Measurements from ENCODE around the gene ZNF521.
"Not testable (repeated sequence)": the region's sequence is repeated elsewhere in the genome, so short reads cannot be mapped to it uniquely, and the experiment has no call there.

Gene ZNF521

GRCh38 chr18:25033747-25034471 is 318.1 kb downstream of the ZNF521 start:
- no peaks in the 10 kb centered on the region for H3K4me1 ChIP-seq (ENCODE audit: insufficient read depth, insufficient read length)
- TF ChIP-seq YY1 (IDR thresholded peaks at IDR 0.05; ENCODE audit: insufficient read depth, insufficient read length) (no peak), ZNF274 (IDR thresholded peaks at IDR 0.05; ENCODE audit: low read depth, low read length) (no peak), SUZ12 (IDR thresholded peaks at IDR 0.05; ENCODE audit: extremely low read depth, insufficient read depth, insufficient read length) (no peak)
- H3K27me3 ChIP-seq (ENCODE audit: insufficient read depth, insufficient read length) = no peaks in the 10 kb centered on the region
- no peak for DNase-seq (ENCODE audit: low read depth, low spot score)
- H3K4me3 ChIP-seq (ENCODE audit: insufficient read length, low read depth) = no peak overlapping the region
- H3K36me3 ChIP-seq (ENCODE audit: insufficient read depth, insufficient read length, low read length) = no peaks in the 10 kb centered on the region
- H3K9ac ChIP-seq (ENCODE audit: insufficient read length, low read depth) = no peak overlapping the region
- H3K9me3 ChIP-seq (ENCODE audit: insufficient read depth, low read length) = no peaks in the 10 kb centered on the region

GRCh38 chr18:25033175-25033574 is 318.8 kb downstream of the ZNF521 start:
- not testable (repeated sequence) for H3K9me3 ChIP-seq (ENCODE audit: insufficient read depth, low read length); H3K4me3 ChIP-seq (ENCODE audit: insufficient read length, low read depth); H3K4me1 ChIP-seq (ENCODE audit: insufficient read depth, insufficient read length); DNase-seq (ENCODE audit: low read depth, low spot score); H3K9ac ChIP-seq (ENCODE audit: insufficient read length, low read depth); H3K36me3 ChIP-seq (ENCODE audit: insufficient read depth, insufficient read length, low read length); H3K27me3 ChIP-seq (ENCODE audit: insufficient read depth, insufficient read length)

- H3K4me3 ChIP-seq (ENCODE audit: insufficient read length, low read depth) = no peak overlapping the region
- H3K9ac ChIP-seq (ENCODE audit: insufficient read length, low read depth) = no peak overlapping the region
- TF ChIP-seq YY1 (IDR thresholded peaks at IDR 0.05; ENCODE audit: insufficient read depth, insufficient read length) = no peak
- TF ChIP-seq SUZ12 (IDR thresholded peaks at IDR 0.05; ENCODE audit: extremely low read depth, insufficient read depth, insufficient read length) = no peak
- TF ChIP-seq ZNF274 (IDR thresholded peaks at IDR 0.05; ENCODE audit: low read depth, low read length) = no peak
- H3K4me1 ChIP-seq (ENCODE audit: insufficient read depth, insufficient read length) = no peaks in the 10 kb centered on the region
- DNase-seq (ENCODE audit: low read depth, low spot score) = no peak
- H3K9me3 ChIP-seq (ENCODE audit: insufficient read depth, low read length) = no peaks in the 10 kb centered on the region
- H3K36me3 ChIP-seq (ENCODE audit: insufficient read depth, insufficient read length, low read length) = no peaks in the 10 kb centered on the region
- no peaks in the 10 kb centered on the region for H3K27me3 ChIP-seq (ENCODE audit: insufficient read depth, insufficient read length)
Observed at GRCh38 chr18:25029802-25030201, 322.2 kb downstream of the ZNF521 start.

GRCh38 chr18:25019931-25020330 is 332.0 kb downstream of the ZNF521 start:
- H3K4me3 ChIP-seq (ENCODE audit: insufficient read length, low read depth) = no peak overlapping the region
- TF ChIP-seq SUZ12 (IDR thresholded peaks at IDR 0.05; ENCODE audit: extremely low read depth, insufficient read depth, insufficient read length) (no peak), YY1 (IDR thresholded peaks at IDR 0.05; ENCODE audit: insufficient read depth, insufficient read length) (no peak), ZNF274 (IDR thresholded peaks at IDR 0.05; ENCODE audit: low read depth, low read length) (no peak)
- DNase-seq (ENCODE audit: low read depth, low spot score) = no peak
- H3K9ac ChIP-seq (ENCODE audit: insufficient read length, low read depth) = no peak overlapping the region
- no peaks in the 10 kb centered on the region for H3K4me1 ChIP-seq (ENCODE audit: insufficient read depth, insufficient read length)
- no peaks in the 10 kb centered on the region for H3K36me3 ChIP-seq (ENCODE audit: insufficient read depth, insufficient read length, low read length)
- H3K9me3 ChIP-seq (ENCODE audit: insufficient read depth, low read length) = no peaks in the 10 kb centered on the region
- no peaks in the 10 kb centered on the region for H3K27me3 ChIP-seq (ENCODE audit: insufficient read depth, insufficient read length)

- no peaks in the 10 kb centered on the region for H3K27me3 ChIP-seq (ENCODE audit: insufficient read depth, insufficient read length)
- H3K9ac ChIP-seq (ENCODE audit: insufficient read length, low read depth) = no peak overlapping the region
- no peak overlapping the region for H3K4me3 ChIP-seq (ENCODE audit: insufficient read length, low read depth)
- DNase-seq (ENCODE audit: low read depth, low spot score) = no peak
- no peaks in the 10 kb centered on the region for H3K4me1 ChIP-seq (ENCODE audit: insufficient read depth, insufficient read length)
- no peaks in the 10 kb centered on the region for H3K36me3 ChIP-seq (ENCODE audit: insufficient read depth, insufficient read length, low read length)
- TF ChIP-seq YY1 (IDR thresholded peaks at IDR 0.05; ENCODE audit: insufficient read depth, insufficient read length) = no peak
- TF ChIP-seq SUZ12 (IDR thresholded peaks at IDR 0.05; ENCODE audit: extremely low read depth, insufficient read depth, insufficient read length) = no peak
- no peak for TF ChIP-seq ZNF274 (IDR thresholded peaks at IDR 0.05; ENCODE audit: low read depth, low read length)
- H3K9me3 ChIP-seq (ENCODE audit: insufficient read depth, low read length) = no peaks in the 10 kb centered on the region
Observed at GRCh38 chr18:25019086-25019860, 332.7 kb downstream of the ZNF521 start.

GRCh38 chr18:25016666-25017065 is 335.3 kb downstream of the ZNF521 start:
- Histone ChIP-seq H3K27me3 (ENCODE audit: insufficient read depth, insufficient read length) (no peaks in the 10 kb centered on the region), H3K4me3 (ENCODE audit: insufficient read length, low read depth) (no peak overlapping the region), H3K9ac (ENCODE audit: insufficient read length, low read depth) (no peak overlapping the region), H3K4me1 (ENCODE audit: insufficient read depth, insufficient read length) (no peaks in the 10 kb centered on the region), H3K36me3 (ENCODE audit: insufficient read depth, insufficient read length, low read length) (no peaks in the 10 kb centered on the region), H3K9me3 (ENCODE audit: insufficient read depth, low read length) (no peaks in the 10 kb centered on the region)
- no peak for DNase-seq (ENCODE audit: low read depth, low spot score)
- no peak for TF ChIP-seq ZNF274 (IDR thresholded peaks at IDR 0.05; ENCODE audit: low read depth, low read length)
- no peak for TF ChIP-seq SUZ12 (IDR thresholded peaks at IDR 0.05; ENCODE audit: extremely low read depth, insufficient read depth, insufficient read length)
- TF ChIP-seq YY1 (IDR thresholded peaks at IDR 0.05; ENCODE audit: insufficient read depth, insufficient read length) = no peak

- Histone ChIP-seq H3K9me3 (ENCODE audit: insufficient read depth, low read length) (no peaks in the 10 kb centered on the region), H3K36me3 (ENCODE audit: insufficient read depth, insufficient read length, low read length) (no peaks in the 10 kb centered on the region), H3K27me3 (ENCODE audit: insufficient read depth, insufficient read length) (no peaks in the 10 kb centered on the region), H3K4me3 (ENCODE audit: insufficient read length, low read depth) (no peak overlapping the region), H3K4me1 (ENCODE audit: insufficient read depth, insufficient read length) (no peaks in the 10 kb centered on the region), H3K9ac (ENCODE audit: insufficient read length, low read depth) (no peak overlapping the region)
- DNase-seq (ENCODE audit: low read depth, low spot score) = no peak
- no peak for TF ChIP-seq YY1 (IDR thresholded peaks at IDR 0.05; ENCODE audit: insufficient read depth, insufficient read length)
- TF ChIP-seq ZNF274 (IDR thresholded peaks at IDR 0.05; ENCODE audit: low read depth, low read length) = no peak
- no peak for TF ChIP-seq SUZ12 (IDR thresholded peaks at IDR 0.05; ENCODE audit: extremely low read depth, insufficient read depth, insufficient read length)
Observed at GRCh38 chr18:25016181-25016580, 335.8 kb downstream of the ZNF521 start.
